Measurements from ENCODE around the gene NCOA1.
"Not testable (repeated sequence)": the region's sequence is repeated elsewhere in the genome, so short reads cannot be mapped to it uniquely, and the experiment has no call there.

The NCOA1 gene

DNA sequence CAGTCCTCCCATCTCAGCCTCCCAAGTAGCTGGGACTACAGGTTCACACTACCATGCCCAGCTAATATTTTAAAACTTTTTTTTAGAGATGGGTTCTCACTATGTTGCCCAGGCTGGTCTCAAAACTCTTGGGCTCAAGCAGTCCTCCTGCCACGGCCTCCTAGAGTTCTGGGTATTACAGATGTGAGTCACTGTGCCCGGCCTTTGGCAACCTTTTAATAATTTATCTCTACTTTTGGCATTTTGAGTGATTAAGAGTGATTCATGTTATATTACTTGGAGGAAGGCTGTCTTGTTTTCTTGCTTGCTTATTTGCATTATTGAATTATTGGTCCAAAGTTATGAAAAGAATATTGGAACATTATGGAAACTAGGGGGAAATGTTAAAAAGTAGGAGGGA is 24.3 kb downstream of the NCOA1 start:
- Histone ChIP-seq H3K4me1 (ENCODE audit: control insufficient read depth, insufficient read depth, low read length, poor library complexity, severe bottlenecking) (no peaks in the 10 kb centered on the region), H3K27ac (ENCODE audit: low read depth, low read length, severe bottlenecking) (no peak overlapping the region), H3K9me3 (ENCODE audit: control insufficient read depth, low read length) (no peaks in the 10 kb centered on the region), H3K36me3 (ENCODE audit: control insufficient read depth, insufficient read depth, low read length) (no peaks in the 10 kb centered on the region), H3K4me3 (ENCODE audit: extremely low read depth, insufficient read depth, low read length, poor library complexity, severe bottlenecking) (no peak overlapping the region)
- 100% methylated on average over 1 of the region's 2 CpGs; no CpG with 5 or more reads in 1 of the 2 experiments for WGBS, 2 experiments (ENCODE audit: insufficient coverage in 2 of 2)

DNA sequence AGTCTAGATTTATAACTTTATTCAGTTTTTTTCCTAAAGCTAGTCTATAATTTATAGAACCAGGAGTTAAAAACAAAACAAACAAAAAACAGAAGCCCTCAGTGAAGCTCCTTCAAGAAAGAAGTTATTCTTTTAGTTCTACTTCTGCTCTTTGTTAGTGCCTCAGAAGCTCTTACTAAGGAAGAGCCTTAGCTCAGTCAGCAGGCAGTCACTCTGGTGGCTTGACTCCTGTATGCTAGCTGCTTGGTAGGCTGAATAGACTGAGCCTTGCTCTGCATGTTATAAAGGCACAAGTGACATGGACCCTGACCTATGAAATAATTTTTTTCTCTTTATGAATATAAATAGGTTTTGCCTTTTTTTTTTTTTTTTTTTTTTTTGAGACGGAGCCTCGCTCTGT is 24.8 kb downstream of the NCOA1 start:
- Histone ChIP-seq H3K4me3 (ENCODE audit: extremely low read depth, insufficient read depth, low read length, poor library complexity, severe bottlenecking) (no peak overlapping the region), H3K27ac (ENCODE audit: low read depth, low read length, severe bottlenecking) (no peak overlapping the region)
- no CpG with 5 or more reads among the region's 2 CpGs for WGBS, 2 experiments (ENCODE audit: insufficient coverage in 2 of 2)

DNA sequence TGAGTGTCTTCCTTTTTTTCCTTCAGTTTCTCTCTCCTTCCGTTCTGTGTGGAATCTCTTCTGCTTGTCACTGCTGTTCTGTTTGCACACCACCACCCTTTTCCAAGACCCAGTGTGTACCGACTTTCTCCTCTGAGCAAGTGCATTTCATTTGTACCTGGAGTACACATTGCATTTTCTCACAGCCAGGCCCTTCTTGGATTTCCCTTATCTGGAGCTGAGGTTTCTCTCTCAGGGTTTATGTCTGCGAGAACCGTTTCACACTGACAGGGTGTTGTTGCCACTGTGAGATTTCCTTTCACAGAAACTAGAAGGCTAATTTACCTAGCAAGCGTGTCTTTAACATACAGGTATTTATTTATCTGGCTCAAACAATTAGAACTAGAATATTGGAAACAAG is 26.2 kb downstream of the NCOA1 start:
- Histone ChIP-seq H3K4me1 (ENCODE audit: control insufficient read depth, insufficient read depth, low read length, poor library complexity, severe bottlenecking) (no peaks in the 10 kb centered on the region), H3K9me3 (ENCODE audit: control insufficient read depth, low read length) (no peaks in the 10 kb centered on the region), H3K27ac (ENCODE audit: low read depth, low read length, severe bottlenecking) (no peak overlapping the region), H3K36me3 (ENCODE audit: control insufficient read depth, insufficient read depth, low read length) (no peaks in the 10 kb centered on the region), H3K4me3 (ENCODE audit: extremely low read depth, insufficient read depth, low read length, poor library complexity, severe bottlenecking) (no peak overlapping the region)
- 85 to 92% methylated on average over 2 to 4 of the region's 5 CpGs for WGBS, 2 experiments (ENCODE audit: insufficient coverage in 2 of 2)

More for the DNA sequence above, 24.8 kb downstream of the NCOA1 start:
- Histone ChIP-seq H3K36me3 (ENCODE audit: control insufficient read depth, insufficient read depth, low read length) (no peaks in the 10 kb centered on the region), H3K4me1 (ENCODE audit: control insufficient read depth, insufficient read depth, low read length, poor library complexity, severe bottlenecking) (no peaks in the 10 kb centered on the region), H3K9me3 (ENCODE audit: control insufficient read depth, low read length) (no peaks in the 10 kb centered on the region)

DNA sequence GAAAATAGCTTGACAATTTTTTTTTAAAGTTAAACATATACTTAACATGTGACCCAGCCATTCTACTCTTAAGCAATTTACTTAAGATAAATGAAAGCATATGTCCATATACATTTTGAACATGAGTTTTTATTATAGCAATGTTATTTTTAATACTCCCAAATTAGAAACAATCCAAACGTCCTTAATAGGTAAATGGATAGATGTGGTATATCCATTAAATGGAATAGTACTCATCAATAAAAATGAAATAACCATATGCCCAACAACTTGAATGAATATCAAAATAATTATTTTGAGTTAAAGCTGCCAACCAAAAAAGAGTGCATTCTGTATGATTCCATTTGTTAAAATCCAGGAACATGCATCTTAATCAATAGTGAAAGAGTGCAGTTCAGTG is 29.1 kb downstream of the NCOA1 start:
- no CpG with 5 or more reads among the region's 1 CpG for WGBS, 2 experiments (ENCODE audit: insufficient coverage in 2 of 2)
- H3K9me3 ChIP-seq (ENCODE audit: control insufficient read depth, low read length): no peaks in the 10 kb centered on the region
- H3K4me1 ChIP-seq (ENCODE audit: control insufficient read depth, insufficient read depth, low read length, poor library complexity, severe bottlenecking): no peaks in the 10 kb centered on the region
- no peak overlapping the region for H3K4me3 ChIP-seq (ENCODE audit: extremely low read depth, insufficient read depth, low read length, poor library complexity, severe bottlenecking)
- H3K36me3 ChIP-seq (ENCODE audit: control insufficient read depth, insufficient read depth, low read length): no peaks in the 10 kb centered on the region
- H3K27ac ChIP-seq (ENCODE audit: low read depth, low read length, severe bottlenecking): no peak overlapping the region

DNA sequence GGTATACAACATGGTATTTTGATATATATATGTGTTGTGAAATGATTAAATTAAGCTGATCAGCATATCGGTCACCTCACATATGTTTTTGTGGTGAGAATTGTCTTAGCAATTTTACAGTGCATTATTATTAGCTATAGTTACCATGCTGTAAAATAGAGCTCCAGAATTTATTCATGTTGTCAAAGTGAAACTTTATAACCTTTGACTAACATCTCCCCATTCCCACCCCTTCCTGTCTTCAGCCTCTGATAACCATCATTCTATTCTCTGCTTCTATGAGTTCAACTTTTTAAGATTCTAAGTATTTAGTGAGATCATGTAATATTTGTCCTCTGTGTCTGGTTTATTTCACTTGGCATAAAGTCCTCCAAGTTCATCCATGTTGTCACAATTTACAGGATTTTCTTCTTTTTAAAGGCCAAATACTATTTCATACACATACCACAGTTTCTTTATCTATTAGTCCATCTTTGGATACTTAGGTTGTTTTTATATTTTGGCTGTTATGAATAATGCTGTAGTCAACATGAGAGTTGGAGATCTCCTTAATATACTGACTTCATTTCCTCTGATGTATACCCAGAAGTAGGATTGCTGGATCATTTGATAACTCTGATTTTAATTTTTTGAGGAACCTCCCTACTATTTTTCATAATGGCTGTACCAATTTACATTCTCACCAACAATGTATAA is 30.3 kb downstream of the NCOA1 start:
- Histone ChIP-seq H3K27ac (ENCODE audit: low read depth, low read length, severe bottlenecking) (no peak overlapping the region), H3K4me1 (ENCODE audit: control insufficient read depth, insufficient read depth, low read length, poor library complexity, severe bottlenecking) (no peaks in the 10 kb centered on the region), H3K4me3 (ENCODE audit: extremely low read depth, insufficient read depth, low read length, poor library complexity, severe bottlenecking) (no peak overlapping the region), H3K9me3 (ENCODE audit: control insufficient read depth, low read length) (no peaks in the 10 kb centered on the region), H3K36me3 (ENCODE audit: control insufficient read depth, insufficient read depth, low read length) (no peaks in the 10 kb centered on the region)
- no CpG with 5 or more reads among the region's 1 CpG for WGBS, 2 experiments (ENCODE audit: insufficient coverage in 2 of 2)

DNA sequence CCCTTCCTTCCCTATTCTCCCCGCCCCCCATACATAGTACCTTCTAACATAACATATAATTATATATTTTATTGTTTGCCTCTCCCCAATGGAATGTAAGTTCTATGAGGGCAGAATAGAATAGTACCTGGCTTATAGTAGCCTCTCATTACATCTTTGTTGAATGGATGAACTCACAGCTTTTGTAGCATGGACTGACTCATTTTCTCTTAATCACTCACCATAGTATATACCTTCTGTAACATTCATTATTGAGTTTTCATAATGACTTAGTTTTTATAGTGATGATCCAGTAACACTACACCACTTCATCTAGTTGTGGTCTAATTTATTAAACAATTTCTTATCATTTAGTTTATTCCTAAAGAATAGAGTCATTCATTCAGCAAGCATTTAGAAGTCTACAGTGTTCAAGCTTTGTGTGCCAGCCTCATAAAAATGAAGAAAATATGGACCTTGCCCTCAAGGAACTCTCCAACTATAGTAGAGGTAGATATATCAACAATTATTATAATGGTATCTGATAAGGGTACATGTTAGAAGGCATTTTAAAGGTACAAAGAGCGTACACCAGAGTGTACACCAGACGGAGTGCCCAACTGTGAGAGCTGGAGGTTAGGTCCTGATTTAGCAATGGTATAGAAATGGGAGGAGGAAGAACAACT is 31.1 kb downstream of the NCOA1 start:
- Histone ChIP-seq H3K4me3 (ENCODE audit: extremely low read depth, insufficient read depth, low read length, poor library complexity, severe bottlenecking) (no peak overlapping the region), H3K4me1 (ENCODE audit: control insufficient read depth, insufficient read depth, low read length, poor library complexity, severe bottlenecking) (no peaks in the 10 kb centered on the region), H3K36me3 (ENCODE audit: control insufficient read depth, insufficient read depth, low read length) (no peaks in the 10 kb centered on the region), H3K9me3 (ENCODE audit: control insufficient read depth, low read length) (no peaks in the 10 kb centered on the region), H3K27ac (ENCODE audit: low read depth, low read length, severe bottlenecking) (no peak overlapping the region)
- WGBS, 2 experiments (ENCODE audit: insufficient coverage in 2 of 2): 94 to 95% methylated on average over 2 of the region's 3 CpGs

DNA sequence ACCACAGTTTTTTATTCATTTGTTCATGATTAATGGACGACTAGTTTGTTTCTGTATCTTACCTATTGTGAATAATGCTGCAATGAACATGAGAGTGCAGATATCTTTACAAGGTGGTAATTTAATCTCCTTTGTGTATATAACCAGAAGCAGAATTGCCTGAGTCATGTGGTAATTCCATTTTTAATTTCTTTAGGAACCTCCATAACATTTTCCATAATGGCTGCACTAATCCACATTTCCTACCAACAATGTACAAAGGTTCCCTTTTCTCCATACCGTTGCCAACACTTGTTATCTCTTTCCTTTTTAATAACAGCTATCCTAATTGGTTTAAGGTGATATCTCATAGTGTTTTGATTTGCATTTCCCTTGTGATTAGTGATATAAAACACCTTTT is 36.5 kb downstream of the NCOA1 start:
- WGBS, 2 experiments (ENCODE audit: insufficient coverage in 2 of 2): no CpG with 5 or more reads among the region's 2 CpGs
- no peak overlapping the region for H3K4me3 ChIP-seq (ENCODE audit: extremely low read depth, insufficient read depth, low read length, poor library complexity, severe bottlenecking)

DNA sequence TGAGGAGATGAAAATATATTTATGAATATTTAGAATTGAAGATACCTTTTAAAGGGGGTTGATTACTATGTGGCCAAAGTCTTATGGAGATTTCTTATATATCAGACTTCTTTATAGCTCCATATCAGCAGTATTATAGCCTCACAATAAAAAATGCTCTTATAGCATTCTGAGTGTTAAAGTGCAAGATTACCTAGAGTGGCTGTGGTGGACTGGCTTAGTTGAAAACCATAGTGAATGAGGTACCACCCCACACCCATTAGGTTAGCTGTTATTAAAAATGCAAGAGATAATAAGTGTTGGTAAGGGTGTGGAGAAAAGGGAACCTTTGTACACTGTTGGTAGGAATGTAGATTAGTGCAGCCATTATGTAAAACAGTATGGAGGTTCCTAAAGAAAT is 39.7 kb downstream of the NCOA1 start:
- Histone ChIP-seq H3K4me1 (ENCODE audit: control insufficient read depth, insufficient read depth, low read length, poor library complexity, severe bottlenecking) (no peaks in the 10 kb centered on the region), H3K27ac (ENCODE audit: low read depth, low read length, severe bottlenecking) (no peak overlapping the region), H3K4me3 (ENCODE audit: extremely low read depth, insufficient read depth, low read length, poor library complexity, severe bottlenecking) (no peak overlapping the region), H3K36me3 (ENCODE audit: control insufficient read depth, insufficient read depth, low read length) (no peaks in the 10 kb centered on the region), H3K9me3 (ENCODE audit: control insufficient read depth, low read length) (peaks cover 15% of the 10 kb centered on the region)

More for the DNA sequence above, 36.5 kb downstream of the NCOA1 start:
- no peaks in the 10 kb centered on the region for H3K36me3 ChIP-seq (ENCODE audit: control insufficient read depth, insufficient read depth, low read length)
- H3K27ac ChIP-seq (ENCODE audit: low read depth, low read length, severe bottlenecking): no peak overlapping the region
- peaks cover 15% of the 10 kb centered on the region for H3K9me3 ChIP-seq (ENCODE audit: control insufficient read depth, low read length)
- no peaks in the 10 kb centered on the region for H3K4me1 ChIP-seq (ENCODE audit: control insufficient read depth, insufficient read depth, low read length, poor library complexity, severe bottlenecking)

DNA sequence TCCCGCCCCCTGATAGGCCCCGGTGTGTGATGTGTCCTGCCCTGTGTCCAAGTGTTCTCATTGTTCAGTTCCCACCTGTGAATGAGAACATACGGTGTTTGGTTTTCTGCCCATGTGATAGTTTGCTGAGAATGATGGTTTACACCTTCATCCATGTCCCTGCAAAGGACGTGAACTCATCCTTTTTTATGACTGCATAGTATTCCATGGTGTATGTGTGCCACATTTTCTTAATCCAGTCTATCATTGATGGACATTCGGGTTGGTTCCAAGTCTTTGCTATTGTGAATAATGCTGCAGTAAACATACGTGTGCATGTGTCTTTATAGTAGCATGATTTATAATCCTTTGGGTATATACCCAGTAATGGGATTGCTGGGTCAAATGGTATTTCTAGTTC is 40.6 kb downstream of the NCOA1 start:
- 90 to 96% methylated on average over 2 to 3 of the region's 6 CpGs for WGBS, 2 experiments (ENCODE audit: insufficient coverage in 2 of 2)
- peaks cover 15% of the 10 kb centered on the region for H3K9me3 ChIP-seq (ENCODE audit: control insufficient read depth, low read length)

DNA sequence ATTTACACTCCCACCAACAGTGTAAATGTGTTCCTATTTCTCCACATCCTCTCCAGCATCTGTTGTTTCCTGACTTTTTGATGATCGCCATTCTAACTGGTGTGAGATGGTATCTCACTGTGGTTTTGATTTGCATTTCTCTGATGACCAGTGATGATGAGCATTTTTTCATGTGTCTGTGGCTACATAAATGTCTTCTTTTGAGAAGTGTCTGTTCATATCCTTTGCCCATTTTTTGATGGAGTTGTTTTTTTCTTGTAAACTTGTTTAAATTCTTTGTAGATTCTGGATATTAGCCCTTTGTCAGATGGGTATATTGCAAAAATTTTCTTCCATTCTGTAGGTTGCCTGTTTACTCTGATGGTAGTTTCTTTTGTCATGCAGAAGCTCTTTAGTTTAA is 41.0 kb downstream of the NCOA1 start:
- H3K9me3 ChIP-seq (ENCODE audit: control insufficient read depth, low read length): peaks cover 15% of the 10 kb centered on the region
- H3K36me3 ChIP-seq (ENCODE audit: control insufficient read depth, insufficient read depth, low read length); H3K4me1 ChIP-seq (ENCODE audit: control insufficient read depth, insufficient read depth, low read length, poor library complexity, severe bottlenecking); H3K27ac ChIP-seq (ENCODE audit: low read depth, low read length, severe bottlenecking); H3K4me3 ChIP-seq (ENCODE audit: extremely low read depth, insufficient read depth, low read length, poor library complexity, severe bottlenecking): not testable (repeated sequence)
- WGBS, 2 experiments (ENCODE audit: insufficient coverage in 2 of 2): no CpG with 5 or more reads among the region's 1 CpG

More for the DNA sequence above, 40.6 kb downstream of the NCOA1 start:
- not testable (repeated sequence) for H3K4me3 ChIP-seq (ENCODE audit: extremely low read depth, insufficient read depth, low read length, poor library complexity, severe bottlenecking); H3K27ac ChIP-seq (ENCODE audit: low read depth, low read length, severe bottlenecking); H3K4me1 ChIP-seq (ENCODE audit: control insufficient read depth, insufficient read depth, low read length, poor library complexity, severe bottlenecking); H3K36me3 ChIP-seq (ENCODE audit: control insufficient read depth, insufficient read depth, low read length)

DNA sequence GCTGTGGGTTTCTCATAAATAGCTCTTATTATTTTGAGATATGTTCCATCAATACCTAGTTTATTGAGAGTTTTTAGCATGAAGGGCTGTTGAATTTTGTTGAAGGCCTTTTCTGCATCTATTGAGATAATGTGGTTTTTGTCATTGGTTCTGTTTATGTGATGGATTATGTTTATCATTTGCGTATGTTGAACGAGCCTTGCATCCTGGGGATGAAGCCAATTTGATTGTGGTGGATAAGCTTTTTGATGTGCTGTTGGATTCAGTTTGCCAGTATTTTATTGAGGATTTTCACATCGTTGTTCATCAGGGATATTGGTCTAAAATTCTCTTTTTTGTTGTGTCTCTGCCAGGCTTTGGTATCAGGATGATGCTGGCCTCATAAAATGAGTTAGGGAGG is 42.5 kb downstream of the NCOA1 start:
- H3K9me3 ChIP-seq (ENCODE audit: control insufficient read depth, low read length): peaks cover 15% of the 10 kb centered on the region
- not testable (repeated sequence) for H3K36me3 ChIP-seq (ENCODE audit: control insufficient read depth, insufficient read depth, low read length); H3K4me1 ChIP-seq (ENCODE audit: control insufficient read depth, insufficient read depth, low read length, poor library complexity, severe bottlenecking); H3K4me3 ChIP-seq (ENCODE audit: extremely low read depth, insufficient read depth, low read length, poor library complexity, severe bottlenecking); H3K27ac ChIP-seq (ENCODE audit: low read depth, low read length, severe bottlenecking)
- WGBS, 2 experiments (ENCODE audit: insufficient coverage in 2 of 2): 100% methylated on average over 2 of the region's 3 CpGs
